Medulla oblongata (tissue), 1 donor: ENCODE measurements around the gene MXD1.
"Not testable (repeated sequence)": the region's sequence is repeated elsewhere in the genome, so short reads cannot be mapped to it uniquely, and the experiment has no call there.

ENCODE experiments used
- DNase-seq: peaks from one replicate; pipeline ENCODE4 v3.0.0-alpha.2; 2015; ENCODE audit errors: extremely low spot score

MXD1 gene, protein sequence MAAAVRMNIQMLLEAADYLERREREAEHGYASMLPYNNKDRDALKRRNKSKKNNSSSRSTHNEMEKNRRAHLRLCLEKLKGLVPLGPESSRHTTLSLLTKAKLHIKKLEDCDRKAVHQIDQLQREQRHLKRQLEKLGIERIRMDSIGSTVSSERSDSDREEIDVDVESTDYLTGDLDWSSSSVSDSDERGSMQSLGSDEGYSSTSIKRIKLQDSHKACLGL

DNA sequence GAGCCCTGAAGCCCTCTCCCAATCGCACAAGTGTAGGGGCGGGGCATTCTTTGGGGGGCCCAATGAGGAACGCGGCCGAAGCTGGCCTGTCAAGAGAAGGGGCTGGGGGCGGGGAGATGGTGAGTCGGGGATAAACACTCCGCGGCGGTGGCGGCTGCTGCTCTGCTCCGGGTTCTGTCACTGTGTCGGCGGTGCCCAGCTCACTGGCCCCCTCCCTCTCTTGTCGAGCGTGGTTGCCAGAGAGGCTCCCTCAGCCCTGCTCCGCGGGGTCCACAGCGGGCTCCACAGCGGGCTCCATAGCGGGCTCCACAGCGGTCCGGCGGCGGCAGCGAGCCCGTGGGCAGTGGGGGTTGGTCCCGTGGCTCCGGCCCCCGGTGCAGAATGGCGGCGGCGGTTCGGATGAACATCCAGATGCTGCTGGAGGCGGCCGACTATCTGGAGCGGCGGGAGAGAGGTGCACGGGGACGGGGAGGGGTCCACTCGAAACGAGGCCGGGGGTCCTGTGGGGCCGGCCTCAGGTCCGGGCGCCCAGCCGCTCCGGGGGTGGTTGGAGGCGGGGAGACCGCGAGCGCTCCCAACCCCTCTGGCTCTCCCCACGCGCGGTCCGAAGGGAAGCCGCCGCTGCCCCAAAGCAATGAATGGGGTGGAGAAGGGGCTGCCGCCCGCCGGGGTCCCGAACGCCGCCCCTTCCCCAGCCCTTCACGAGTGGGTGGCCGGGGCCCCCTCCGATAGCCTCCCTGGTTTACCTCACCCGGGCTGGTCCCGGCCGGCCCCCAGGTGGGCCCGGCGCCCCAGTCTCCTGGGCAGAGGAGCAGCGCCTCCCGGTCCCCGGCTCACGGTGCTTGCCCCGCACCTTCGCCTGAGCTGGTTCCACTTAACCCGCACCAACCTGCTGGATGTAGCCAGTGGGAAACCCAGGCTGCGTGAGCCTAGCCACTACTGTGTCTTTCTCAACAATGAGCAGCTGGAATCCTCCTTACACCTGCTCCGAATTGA is at the start of gene MXD1:
Gene MXD1 (plus strand): TSS at position 160 of the 996 bp plus-strand sequence. CDS start 222 bp downstream, at position 382.
- DNase-seq, result peak; percentile 42

DNA sequence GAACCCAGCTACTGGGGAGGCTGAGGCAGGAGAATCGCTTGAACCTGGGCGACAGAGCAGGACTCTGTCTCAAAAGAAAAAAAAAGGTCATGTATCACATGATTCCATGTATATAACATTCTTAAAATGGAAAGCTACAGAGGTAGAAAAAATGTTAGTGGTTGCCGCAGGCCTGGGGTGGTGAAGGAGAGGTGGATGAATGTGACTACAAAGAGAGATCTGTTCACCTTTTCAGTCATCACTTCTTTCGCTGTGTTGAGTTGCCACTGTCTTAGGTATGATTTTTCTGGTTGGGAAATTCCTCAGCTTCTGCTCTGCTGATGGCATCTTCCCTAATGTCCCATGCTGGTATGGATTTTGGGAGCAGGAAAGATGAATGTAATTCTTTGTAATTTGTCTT is 26.5 kb upstream of the MXD1 start:
- no peak for DNase-seq

DNA sequence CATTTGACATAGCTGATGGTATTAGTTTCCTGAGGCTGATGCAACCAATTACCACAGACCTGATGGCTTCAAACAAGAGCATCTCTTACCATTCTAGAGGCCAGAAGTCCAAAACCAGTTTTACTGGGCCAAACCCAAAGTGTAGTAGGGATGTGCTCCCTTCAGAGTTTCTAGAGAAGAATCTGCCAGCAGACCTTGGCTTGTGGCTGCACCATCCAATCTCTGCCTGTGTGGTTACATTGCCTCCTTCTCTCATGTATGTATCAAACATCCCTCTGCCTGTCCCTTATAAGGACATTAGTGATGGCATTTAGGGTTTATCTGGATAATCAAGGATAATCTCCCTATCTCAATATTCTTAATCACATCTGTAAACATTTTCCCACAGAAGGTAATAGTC is 25.6 kb upstream of the MXD1 start:
- no peak for DNase-seq

DNA sequence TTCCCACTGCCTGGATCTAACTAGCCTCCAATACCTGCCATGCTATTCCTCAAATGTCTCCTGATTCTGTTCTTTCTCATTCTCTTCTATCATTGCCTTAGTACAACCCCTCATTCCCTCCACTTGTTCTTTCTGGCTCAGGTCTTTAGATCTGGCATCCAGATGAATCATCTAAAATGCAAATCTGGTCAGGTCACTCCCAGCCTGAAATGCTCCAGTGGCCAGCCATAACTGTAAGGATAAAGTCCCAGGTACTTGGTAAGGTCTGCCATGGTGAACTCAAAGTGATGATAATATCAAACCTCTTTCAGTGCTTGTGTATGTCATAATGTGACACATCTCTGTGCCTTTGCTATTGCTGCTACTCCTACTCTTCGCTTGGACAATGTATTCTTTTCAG is 24.0 kb upstream of the MXD1 start:
- DNase-seq, result no peak

DNA sequence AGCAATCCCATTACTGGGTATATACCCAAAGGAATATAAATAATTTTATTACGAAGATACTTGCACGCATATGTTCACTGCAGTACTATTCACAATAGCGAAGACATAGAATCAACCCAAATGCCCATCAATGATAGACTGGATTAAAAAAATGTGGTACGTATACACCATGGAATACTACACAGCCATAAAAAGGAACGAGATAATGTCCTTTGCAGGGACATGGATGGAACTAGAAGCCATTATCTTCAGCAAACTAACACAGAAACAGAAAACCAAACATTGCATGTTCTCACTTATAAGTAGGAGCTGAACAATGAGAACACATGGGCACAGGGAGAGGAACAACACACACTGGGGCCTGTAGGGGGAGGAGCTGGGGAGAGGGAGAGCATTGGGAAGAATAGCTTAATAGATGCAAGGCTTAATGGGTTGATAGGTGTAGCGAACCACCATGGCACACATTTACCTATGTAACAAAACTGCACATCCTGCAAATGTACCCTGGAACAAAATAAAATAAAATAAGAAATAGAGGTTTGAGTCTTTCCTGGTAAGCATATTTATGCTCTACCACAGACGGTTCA is 22.0 kb upstream of the MXD1 start:
- not testable (repeated sequence) for DNase-seq

DNA sequence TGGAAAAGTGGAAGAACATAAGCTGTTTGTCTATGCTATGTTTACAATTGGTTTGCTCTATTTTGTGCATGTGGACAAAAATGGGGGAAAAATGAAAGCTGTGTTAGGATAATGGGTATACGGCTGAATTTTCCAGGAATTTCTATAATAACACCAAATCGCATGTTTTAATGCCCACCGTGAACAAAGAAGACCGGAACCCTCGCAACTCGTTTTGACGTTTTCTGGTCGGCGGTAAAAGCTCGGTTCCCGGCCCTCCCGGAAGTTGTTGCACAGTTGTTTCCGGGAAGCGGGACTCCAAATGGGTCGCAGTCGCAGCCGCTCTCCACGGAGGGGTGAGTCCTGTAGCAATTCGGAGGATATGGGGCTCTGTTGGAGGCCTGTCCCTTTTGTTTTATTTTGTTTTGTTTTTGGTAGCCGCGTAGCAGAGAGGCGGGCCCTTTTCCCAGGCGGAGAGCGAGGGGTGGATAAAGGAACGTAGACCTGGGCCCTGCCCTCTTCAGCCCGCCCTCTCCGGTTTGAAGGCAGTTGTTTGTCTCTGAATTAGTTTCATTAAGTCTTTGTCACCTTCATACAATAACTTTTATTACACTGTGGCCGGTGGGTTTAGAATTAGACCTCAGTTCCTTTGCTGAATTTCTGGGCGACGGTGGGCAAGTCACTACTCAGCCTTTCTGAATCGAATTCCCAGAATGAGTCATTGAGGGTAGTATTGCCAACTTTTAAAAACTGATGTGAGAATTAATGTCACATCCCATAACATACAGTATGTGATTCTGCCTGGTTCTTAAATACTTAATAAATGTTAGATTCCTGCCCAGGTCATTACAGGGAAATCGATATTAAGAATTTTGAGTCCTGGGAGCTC is 21.0 kb upstream of the MXD1 start, which contains the start of gene SNRNP27:
Gene SNRNP27 (plus strand): TSS at position 273 of the 868 bp plus-strand sequence. CDS start 29 bp downstream, at position 302.
- peak; percentile 89 for DNase-seq

DNA sequence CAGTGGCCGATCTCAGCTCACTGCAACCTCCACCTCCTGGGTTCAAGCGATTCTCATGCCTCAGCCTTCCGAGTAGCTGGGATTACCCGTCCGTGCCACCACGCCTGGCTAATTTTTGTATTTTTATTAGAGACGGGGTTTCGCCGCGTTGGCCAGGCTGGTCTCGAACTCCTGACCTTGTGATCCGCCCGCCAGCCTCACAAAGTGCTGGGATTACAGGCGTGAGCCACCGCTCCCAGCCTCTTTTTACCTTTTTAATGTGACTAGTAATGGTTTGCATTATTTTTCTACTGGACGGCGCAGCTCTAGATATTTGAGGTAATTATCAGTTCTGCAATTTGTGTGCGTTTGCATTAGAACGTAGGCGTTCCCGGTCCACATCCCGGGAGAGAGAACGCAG is 20.2 kb upstream of the MXD1 start:
- not testable (repeated sequence) for DNase-seq

DNA sequence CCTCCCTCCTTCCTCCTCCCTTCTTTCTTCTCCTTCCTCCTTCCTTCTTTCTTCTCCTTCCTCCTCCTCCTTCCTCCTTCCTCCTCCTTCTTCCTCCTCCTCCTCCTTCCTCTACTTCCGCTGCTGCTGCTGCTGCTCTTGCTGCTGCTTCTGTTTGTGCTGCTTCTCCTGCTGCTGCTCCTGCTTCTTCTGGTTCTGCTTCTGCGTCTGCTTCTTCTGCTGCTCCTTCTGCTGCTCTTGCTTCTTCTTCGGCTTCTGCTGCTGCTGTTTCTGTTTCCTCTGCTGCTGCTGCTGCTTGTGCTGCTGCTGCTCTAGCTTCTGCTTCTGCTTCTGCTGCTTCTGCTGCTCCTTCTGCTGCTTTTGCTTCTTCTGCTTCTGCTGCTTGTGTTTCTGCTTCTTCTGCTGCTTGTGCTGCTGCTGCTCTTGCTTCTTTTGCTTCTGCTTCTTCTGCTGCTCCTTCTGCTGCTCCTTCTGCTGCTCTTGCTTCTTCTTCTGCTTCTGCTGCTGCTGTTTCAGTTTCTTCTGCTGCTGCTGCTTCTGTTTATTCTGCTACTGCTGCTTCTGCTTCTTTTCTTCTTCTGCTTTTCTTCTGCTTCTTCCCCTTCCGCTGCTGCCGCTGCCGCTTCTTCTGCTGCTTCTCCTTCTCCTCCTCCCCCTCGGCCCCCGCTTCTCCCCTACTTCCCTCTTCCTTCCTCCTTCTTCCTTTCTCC is 12.5 kb upstream of the MXD1 start:
- DNase-seq, result no peak

DNA sequence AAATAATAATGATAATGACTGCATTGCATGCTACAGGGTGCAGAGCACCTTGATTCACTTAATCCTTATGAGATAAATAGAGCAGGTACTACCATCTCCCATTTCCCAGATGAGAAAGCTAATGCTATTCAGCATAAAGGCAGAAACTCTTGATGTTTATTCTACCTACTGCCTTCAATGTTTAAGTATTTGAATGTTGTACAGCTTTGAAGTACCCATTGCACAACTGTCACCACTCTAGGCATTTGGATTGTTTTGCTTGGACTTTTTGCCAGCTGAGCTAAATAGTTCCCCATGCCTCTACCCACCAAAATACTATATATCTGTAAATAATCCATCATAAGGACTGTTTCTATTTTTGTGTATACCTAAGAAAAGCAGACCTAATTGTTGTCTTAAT is 7.7 kb upstream of the MXD1 start:
- DNase-seq, result no peak

DNA sequence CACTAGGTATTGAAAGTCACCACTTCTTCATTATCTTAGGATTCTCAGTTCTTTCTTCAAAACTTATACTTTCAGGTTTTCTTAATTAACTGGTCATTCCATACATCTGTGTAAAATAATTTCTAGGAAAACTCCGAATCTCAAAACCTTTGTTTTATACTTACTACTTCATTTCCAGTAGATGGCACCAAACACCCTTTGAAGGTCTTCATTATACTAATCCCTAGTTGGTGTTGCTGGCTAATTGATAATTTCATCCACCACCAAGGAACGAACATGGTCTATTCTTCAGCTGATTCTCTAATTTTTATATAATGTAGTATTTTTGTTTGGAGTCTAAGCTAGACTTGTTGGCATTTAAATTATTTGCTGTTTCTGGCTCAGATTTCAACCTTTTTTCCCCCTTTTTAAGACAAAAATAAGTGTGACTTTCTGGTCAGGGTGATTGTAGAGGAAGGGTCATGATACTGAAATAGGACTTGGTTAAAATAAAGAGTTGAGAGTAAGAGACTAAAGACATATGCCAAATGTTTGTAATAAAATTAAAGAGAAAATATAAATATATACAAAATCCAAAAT is 2.8 kb upstream of the MXD1 start:
- peak; percentile 85 for DNase-seq

DNA sequence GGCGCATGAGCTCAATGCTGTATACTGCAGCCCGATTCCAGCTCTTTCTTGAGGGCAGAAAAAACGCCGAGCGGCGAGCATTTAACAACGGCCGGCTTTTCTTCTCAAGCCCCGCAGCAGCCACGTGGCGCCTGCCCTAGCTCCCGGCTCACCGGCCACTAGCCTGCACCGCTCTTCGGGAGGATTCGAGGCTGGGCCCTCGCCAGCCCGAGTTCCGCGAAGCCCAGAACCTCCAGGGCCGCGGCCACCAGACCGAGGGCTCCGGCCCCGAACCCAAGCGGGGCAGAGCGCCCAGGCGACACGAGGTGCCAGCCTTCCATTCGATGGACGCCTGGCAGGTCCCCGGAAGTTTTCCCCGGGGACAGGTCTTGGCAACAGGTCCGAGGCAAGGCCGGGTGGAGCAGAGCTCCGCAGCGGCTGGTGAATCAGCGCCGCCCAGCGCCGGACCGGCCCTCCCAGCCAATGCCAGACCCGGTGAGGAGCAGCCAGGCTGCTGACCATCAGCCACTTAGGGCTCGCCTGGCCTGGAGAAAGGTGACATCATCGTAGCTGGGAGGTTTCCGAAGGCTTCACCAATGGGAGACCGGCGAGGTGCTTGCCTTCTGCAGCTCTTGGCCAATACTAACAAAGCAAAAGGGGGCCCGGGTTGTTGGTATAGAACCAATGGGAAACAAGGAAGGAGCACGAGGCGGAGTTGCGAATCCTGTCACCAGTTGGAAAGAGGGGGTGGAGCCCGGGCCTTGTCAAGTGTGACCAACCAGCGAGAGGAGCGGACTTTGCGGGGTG is 552 bp upstream of the MXD1 start:
- peak; percentile 100 for DNase-seq

DNA sequence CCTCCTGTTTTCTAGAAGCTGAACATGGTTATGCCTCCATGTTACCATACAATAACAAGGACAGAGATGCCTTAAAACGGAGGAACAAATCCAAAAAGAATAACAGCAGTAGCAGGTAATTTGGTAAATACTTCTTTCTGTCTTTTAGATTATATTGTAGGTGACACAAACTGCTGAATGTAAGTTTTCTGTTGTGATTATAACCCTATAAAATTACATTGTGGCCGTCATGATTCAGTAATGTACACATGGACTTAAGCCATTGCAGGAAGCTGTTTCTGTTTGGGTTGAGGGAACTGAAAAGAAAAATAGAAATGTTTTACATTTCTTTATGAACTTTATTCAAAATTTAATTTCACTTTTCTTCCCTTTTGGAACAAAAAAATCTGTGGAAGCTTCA is 1.2 kb downstream of the MXD1 start:
- DNase-seq, result no peak

DNA sequence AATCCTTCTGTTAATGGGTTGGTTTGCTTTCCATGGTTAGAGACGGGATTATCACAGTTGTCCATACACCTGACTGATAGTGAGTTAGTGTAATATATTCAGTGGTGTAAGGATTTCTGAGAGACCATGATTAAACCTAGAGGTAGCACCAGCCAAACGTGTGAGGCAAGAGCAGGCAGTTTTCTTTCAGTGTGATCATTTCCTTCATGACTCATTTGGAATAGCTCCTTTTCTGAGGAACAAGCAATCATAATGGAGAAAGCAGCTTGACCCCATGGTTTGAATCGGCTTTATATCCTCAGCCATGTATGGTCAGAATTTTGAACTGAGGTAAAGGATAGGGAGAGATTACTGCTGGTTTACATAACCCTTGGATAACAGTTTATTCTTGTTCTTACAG is 2.9 kb downstream of the MXD1 start:
- peak; percentile 36 for DNase-seq

DNA sequence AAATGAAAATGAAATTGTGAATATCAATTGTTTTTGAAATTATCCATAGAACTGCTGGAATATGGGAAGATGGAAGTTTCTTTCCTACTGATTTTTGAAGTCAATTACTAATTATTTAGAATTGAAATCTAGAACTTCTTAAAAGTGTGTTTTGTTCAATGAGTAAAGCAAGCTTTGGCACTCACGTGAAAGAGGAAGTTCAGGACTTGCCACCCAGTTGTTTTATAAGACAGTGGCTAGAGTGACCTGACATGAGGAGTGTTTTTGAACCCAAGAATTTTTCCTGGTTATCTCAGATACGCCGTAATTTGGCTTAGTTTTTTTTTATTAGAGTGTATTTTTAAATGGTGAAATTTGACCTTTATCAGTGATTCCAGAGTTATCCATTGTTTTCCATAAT is 3.5 kb downstream of the MXD1 start:
- no peak for DNase-seq

DNA sequence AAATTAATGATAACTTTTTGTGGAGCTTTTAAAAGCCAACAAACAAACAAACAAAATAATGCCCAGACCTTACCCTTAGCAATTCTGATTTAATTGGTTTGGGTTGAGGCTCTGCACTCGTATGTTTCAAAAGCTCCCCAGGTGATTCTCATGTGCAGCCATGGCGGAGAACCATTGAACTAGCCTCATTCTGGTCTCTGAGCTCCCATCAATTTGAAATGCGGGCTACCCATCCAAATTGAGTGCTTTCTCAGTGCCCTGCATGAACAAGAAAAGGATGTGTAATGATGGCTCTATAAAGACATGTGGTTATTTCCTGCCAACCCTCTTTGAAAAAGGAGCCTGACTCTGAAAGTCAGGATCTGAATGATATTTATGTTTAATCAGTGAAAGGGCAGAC is 8.2 kb downstream of the MXD1 start:
- no peak for DNase-seq

DNA sequence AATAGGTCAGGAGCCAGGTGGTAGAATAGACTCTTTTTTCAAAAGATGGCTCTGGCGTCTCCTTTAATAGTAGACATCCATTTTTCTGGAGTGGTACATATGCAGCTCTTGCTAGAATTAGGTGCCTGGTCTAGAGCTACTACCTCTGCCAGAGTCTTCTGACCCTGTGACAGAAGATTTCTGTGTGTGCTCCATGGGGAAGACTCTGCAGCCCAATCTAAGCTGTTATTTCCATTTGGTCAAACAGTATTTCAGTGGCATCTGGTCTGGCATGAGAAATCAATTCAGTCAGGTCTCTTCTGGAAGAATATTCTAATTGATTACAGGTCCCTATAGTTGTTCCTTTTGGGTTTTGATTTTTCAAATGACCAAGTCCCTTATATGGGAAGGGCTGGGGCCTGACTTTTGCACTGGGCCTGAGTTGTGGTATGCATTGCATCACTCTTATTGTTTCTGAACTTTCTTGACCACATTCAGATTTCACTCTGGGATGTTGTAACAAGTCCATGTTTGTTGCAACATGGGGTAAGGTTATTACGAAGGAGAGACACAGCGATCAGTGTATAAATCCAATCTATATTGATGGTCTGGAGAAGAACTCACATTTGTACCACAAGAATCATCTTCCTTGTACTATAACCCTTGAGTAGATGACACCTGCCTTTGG is 12.1 kb downstream of the MXD1 start:
- DNase-seq, result no peak

DNA sequence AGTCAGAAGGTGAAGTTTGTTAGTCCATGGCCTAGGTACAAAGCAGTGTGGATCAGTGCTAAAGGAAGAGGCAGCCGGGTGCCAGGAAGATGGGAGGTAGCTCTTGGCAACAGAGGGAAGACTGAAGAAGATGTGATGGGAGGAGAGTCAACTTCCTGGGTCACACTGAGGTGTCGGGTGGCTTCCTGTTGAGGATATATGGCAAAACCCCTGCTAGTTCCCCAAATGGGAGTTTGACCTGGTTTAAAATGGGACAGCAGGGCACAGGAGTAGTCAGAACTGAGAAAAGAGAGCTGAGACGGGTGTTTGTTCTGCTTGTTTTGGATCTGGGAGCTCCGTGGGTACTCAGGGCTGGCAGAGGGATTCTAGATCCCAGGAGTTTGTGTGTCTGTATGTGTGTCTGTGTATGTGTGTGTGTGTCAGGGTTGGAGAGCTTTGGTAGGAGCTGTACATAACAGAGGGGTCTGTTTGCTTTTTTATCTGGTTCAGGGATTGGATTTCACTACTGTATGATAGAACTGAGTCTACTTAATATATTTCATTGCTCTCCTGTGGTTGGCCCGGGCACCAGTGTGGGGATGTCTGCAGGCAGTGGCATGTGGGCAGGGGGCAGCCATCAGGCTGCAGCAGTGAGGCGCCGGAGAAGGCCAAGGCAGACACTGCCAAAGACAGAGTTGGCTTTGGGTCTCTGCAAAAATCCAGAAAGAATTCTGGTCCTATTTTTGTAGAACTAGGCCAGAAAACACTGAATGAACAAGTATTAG is 17.1 kb downstream of the MXD1 start:
- DNase-seq, result peak; percentile 52

DNA sequence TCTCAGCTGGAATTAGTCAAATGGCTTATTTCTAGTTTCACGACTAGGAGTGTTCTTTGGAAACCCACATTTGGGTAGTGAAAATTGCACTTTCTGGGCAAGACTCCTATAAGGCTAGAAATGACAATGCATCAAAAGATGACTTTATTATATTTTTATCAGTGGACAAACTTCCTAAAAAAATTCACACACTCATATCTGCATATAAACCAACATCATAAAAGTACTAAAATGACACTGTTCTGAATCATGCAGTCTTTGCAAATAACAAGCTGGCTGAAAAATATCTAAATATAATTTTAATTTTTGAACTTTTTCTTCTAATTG is 17.6 kb downstream of the MXD1 start:
- no peak for DNase-seq
